Tibial artery (tissue), 4 donors: ENCODE measurements around the gene OR1F1.
A peak's percentile ranks its signal among the peaks of the same experiment; 100 is the strongest.

ENCODE experiments used
- DNase-seq, 2 donors: peaks; one replicate each; pipeline ENCODE4 v3.0.0-alpha.2; 2019
- H3K27ac ChIP-seq, 2 donors: fragments of 200-600 bp; sonication (generic) in 1 of 2; 1 replicate in 1 of 2; 2 replicates in 1 of 2; pipeline ENCODE4 v1.5.1; 2018 to 2019; ENCODE audit warnings: mild to moderate bottlenecking in 1 of 2
- H3K27me3 ChIP-seq, 2 donors: fragments of 200-600 bp; sonication (generic) in 1 of 2; one replicate each; pipeline versions ENCODE4 v1.5.1 to v1.6.0; 2016 to 2019
- H3K36me3 ChIP-seq, 3 donors: fragments of 200-600 bp; sonication (generic) in 2 of 3; one replicate each; pipeline ENCODE4 v1.5.1; 2016 to 2019; ENCODE audit warnings: mild to moderate bottlenecking in 2 of 3
- H3K4me1 ChIP-seq, 4 donors: fragments of 200-600 bp; sonication (generic) in 2 of 4; 1 replicate in 3 of 4; 2 replicates in 1 of 4; pipeline ENCODE4 v1.5.1; 2016 to 2019
- H3K4me3 ChIP-seq, 2 donors: fragments of 200-600 bp; sonication (generic) in 1 of 2; 1 replicate in 1 of 2; 2 replicates in 1 of 2; pipeline ENCODE4 v1.5.1; 2018 to 2019; ENCODE audit warnings: mild to moderate bottlenecking in 2 of 2
- H3K9me3 ChIP-seq, 3 donors: fragments of 200-600 bp; sonication (generic) in 1 of 3; one replicate each; pipeline ENCODE4 v1.5.1; 2016 to 2019
- CTCF ChIP-seq, 2 experiments: fragments of 200-600 bp in 1 of 2; fragments of 450-650 bp in 1 of 2; IDR thresholded peaks; one replicate each; pipeline ENCODE4 v1.5.1; 2017 to 2019; ENCODE audit warnings: antibody characterized with exemption in 2 of 2, mild to moderate bottlenecking in 1 of 2, moderate library complexity in 1 of 2
- intact Hi-C: fragments of 100-400 bp; cut with DNase I; formaldehyde crosslinking; loops from one replicate; pipeline ENCODE4 v1.15.0; 2023; ENCODE audit warnings: low total_unique reads

OR1F1 gene

GRCh38 chr16:3148256-3149192, 39.5 kb upstream of the OR1F1 start:
- H3K36me3 ChIP-seq: no peaks in the 10 kb centered on the region
- intact Hi-C loops: no loop called here
- no peaks in the 10 kb centered on the region for H3K27me3 ChIP-seq
- no peak for DNase-seq
- peaks cover 0 to 26% (median 15%) of the 10 kb centered on the region in 4 donors for H3K4me1 ChIP-seq
- H3K27ac ChIP-seq: no peak overlapping the region
- no peak for TF ChIP-seq CTCF (IDR thresholded peaks at IDR 0.05)
- H3K4me3 ChIP-seq: no peak overlapping the region
- no peaks in the 10 kb centered on the region for H3K9me3 ChIP-seq

- intact Hi-C loops: no loop called here
- no peak for DNase-seq
- peak overlapping the region; percentile 81 to 88 for H3K27ac ChIP-seq
Observed at GRCh38 chr16:3149193-3149530, 38.8 kb upstream of the OR1F1 start.

GRCh38 chr16:3149630-3150345, 38.2 kb upstream of the OR1F1 start:
- intact Hi-C loops: loop anchor here (10.0 kb wide), 1 partner anchor 355 kb away; the partner anchor contains the start of gene CLUAP1
- peak; percentile 66 to 82 for DNase-seq
- TF ChIP-seq CTCF (IDR thresholded peaks at IDR 0.05): peak in 1 of 2 experiments; percentile 30
- peak overlapping the region; percentile 81 to 88 for H3K27ac ChIP-seq
- no peaks in the 10 kb centered on the region for H3K27me3 ChIP-seq
- H3K4me3 ChIP-seq: peak overlapping the region; percentile 58 to 63
- no peaks in the 10 kb centered on the region for H3K9me3 ChIP-seq
- H3K36me3 ChIP-seq: no peaks in the 10 kb centered on the region
- peaks cover 0 to 26% (median 15%) of the 10 kb centered on the region in 4 donors for H3K4me1 ChIP-seq

More at GRCh38 chr16:3149193-3149530, 38.8 kb upstream of the OR1F1 start:
- TF ChIP-seq CTCF (IDR thresholded peaks at IDR 0.05): no peak
- H3K4me3 ChIP-seq: peak overlapping the region in 1 of 2 donors; percentile 58
- H3K36me3 ChIP-seq: no peaks in the 10 kb centered on the region
- peaks cover 0 to 26% (median 15%) of the 10 kb centered on the region in 4 donors for H3K4me1 ChIP-seq
- H3K9me3 ChIP-seq: no peaks in the 10 kb centered on the region
- no peaks in the 10 kb centered on the region for H3K27me3 ChIP-seq

- Histone ChIP-seq H3K4me3 (peak overlapping the region; percentile 58 to 63), H3K4me1 (peaks cover 0 to 26% (median 15%) of the 10 kb centered on the region in 4 donors), H3K27me3 (no peaks in the 10 kb centered on the region), H3K9me3 (peaks cover 0 to 3% (median 0%) of the 10 kb centered on the region in 3 donors), H3K36me3 (no peaks in the 10 kb centered on the region), H3K27ac (peak overlapping the region; percentile 81 to 88)
- no peak for TF ChIP-seq CTCF (IDR thresholded peaks at IDR 0.05)
- peak; percentile 95 to 97 for DNase-seq
- intact Hi-C loops: loop anchor here (10.0 kb wide), 1 partner anchor 354 kb away; the partner anchor contains the start of gene CLUAP1
Observed at GRCh38 chr16:3150346-3151218, 37.4 kb upstream of the OR1F1 start.

GRCh38 chr16:3152027-3152276, 36.1 kb upstream of the OR1F1 start:
- no peak for TF ChIP-seq CTCF (IDR thresholded peaks at IDR 0.05)
- peaks cover 0 to 6% (median 0%) of the 10 kb centered on the region in 3 donors for H3K9me3 ChIP-seq
- H3K27ac ChIP-seq: peak overlapping the region; percentile 41 to 71
- no peak for DNase-seq
- intact Hi-C loops: loop anchor here (10.0 kb wide), 1 partner anchor 353 kb away; the partner anchor contains the start of gene CLUAP1
- peaks cover 0 to 26% (median 15%) of the 10 kb centered on the region in 4 donors for H3K4me1 ChIP-seq
- no peaks in the 10 kb centered on the region for H3K27me3 ChIP-seq
- no peaks in the 10 kb centered on the region for H3K36me3 ChIP-seq
- H3K4me3 ChIP-seq: peak overlapping the region; percentile 54 to 58
